Measurements from ENCODE around the gene DNM1. TPM values are rescaled to one million over a fixed set of nuclear protein-coding genes. Genes with fewer than 3 reads are reported as not detected.
A peak's percentile ranks its signal among the peaks of the same experiment; 100 is the strongest.

Gene DNM1
- total RNA-seq = 0.90 and 2.4 TPM in 2 replicates

DNA sequence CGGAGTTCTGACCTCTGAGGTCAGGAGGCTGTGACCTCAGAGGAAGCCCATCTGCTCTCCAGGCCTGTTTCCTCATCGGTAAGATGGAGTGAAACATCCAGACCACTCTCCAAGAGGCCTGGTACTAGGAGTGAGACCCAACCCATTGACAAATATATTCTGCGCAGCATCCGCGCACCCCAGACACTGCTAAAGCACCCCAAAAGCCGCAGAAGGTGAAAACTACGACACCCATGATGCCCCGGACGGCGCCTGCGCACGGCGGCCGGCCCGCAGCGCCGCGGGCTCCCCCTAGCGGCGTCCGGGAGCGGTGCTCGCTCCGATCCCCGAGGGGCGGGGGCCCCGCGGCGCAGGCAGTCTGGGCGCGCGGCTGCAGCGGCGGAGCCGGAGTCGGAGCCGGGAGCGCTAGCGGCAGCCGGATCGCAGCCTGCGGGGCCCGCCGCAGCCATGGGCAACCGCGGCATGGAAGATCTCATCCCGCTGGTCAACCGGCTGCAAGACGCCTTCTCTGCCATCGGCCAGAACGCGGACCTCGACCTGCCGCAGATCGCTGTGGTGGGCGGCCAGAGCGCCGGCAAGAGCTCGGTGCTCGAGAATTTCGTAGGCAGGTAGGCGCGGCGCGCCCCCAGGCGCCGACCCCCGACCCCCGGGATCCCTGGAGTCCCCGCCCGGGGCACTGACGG is at the start of gene DNM1:
Gene DNM1, plus strand, starts transcription at position 356 of the 683 bp plus-strand sequence. Its CDS starts 92 bp downstream, at position 448.
- H3K36me3 Mint-ChIP-seq (ENCODE audit: low read depth) = no peaks in the 10 kb centered on the region
- H3K4me1 Mint-ChIP-seq (ENCODE audit: low read depth) = peaks cover 15% of the 10 kb centered on the region
- intact Hi-C loops (cut with micrococcal nuclease) = no loop called here
- no peaks in the 10 kb centered on the region for H3K9me3 Mint-ChIP-seq
- H3K27ac Mint-ChIP-seq = peak within 1 kb of the TSS; percentile 68
- peak; percentile 74 for DNase-seq (ENCODE audit: low spot score)
- peaks cover 26% of the 10 kb centered on the region for H3K27me3 Mint-ChIP-seq (ENCODE audit: low read depth)
- peak within 1 kb of the TSS; percentile 76 for H3K4me3 Mint-ChIP-seq (ENCODE audit: low read depth)

DNA sequence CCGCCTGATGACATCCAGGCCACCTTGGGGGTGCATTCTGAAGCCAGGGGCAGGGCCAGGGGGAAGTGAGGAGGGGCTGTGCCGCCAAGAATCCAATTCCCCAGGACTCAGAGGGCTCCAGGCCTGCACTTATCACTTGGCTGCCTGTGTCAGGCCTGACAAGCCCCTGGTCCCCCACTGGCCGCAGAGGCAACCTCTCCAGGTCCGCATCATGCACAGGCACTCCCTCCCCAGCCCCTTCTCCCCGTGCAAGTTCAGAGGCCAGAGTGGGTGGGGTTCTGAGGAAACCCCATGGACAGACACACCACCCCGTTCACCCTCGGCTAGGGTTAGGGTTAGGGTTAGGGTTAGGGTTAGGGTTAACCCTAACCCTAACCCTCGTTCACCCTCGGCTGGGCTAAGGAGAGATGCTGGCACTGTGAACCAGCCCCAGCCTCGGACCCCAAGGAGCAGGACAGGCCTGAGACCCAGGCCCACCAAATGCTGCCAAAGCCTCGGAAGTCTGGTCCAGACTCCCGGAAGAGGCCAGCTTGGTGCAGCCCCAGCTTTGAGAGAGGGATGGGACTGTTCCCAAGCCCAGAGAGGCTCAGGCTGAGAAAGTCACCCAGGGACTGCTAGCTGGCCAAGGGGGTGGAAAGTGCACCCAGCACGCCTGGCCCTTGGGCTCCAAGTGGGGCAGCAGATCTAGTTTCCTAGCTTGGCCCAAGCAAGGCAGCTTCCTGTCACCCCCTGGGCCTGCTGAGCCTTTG is 49.1 kb upstream of the DNM1 start:
- Mint-ChIP-seq H3K27me3 (ENCODE audit: low read depth) (no peaks in the 10 kb centered on the region), H3K9me3 (no peaks in the 10 kb centered on the region), H3K4me1 (ENCODE audit: low read depth) (peaks cover 3% of the 10 kb centered on the region), H3K27ac (no peak overlapping the region), H3K36me3 (ENCODE audit: low read depth) (no peaks in the 10 kb centered on the region), H3K4me3 (ENCODE audit: low read depth) (no peak overlapping the region)
- DNase-seq (ENCODE audit: low spot score) = no peak
- intact Hi-C loops (cut with micrococcal nuclease) = no loop called here

GRCh38 chr9:128155736-128156500 is 47.3 kb upstream of the DNM1 start:
- H3K36me3 Mint-ChIP-seq (ENCODE audit: low read depth) = peaks cover 2% of the 10 kb centered on the region
- no peak overlapping the region for H3K27ac Mint-ChIP-seq
- peaks cover 7% of the 10 kb centered on the region for H3K4me1 Mint-ChIP-seq (ENCODE audit: low read depth)
- no peaks in the 10 kb centered on the region for H3K27me3 Mint-ChIP-seq (ENCODE audit: low read depth)
- H3K4me3 Mint-ChIP-seq (ENCODE audit: low read depth) = no peak overlapping the region
- no peaks in the 10 kb centered on the region for H3K9me3 Mint-ChIP-seq
- intact Hi-C loops (cut with micrococcal nuclease) = no loop called here
- no peak for DNase-seq (ENCODE audit: low spot score)

GRCh38 chr9:128159522-128159783 is 43.7 kb upstream of the DNM1 start:
- intact Hi-C loops (cut with micrococcal nuclease) = no loop called here
- Mint-ChIP-seq H3K27ac (peak overlapping the region; percentile 83), H3K4me3 (ENCODE audit: low read depth) (peak overlapping the region; percentile 73), H3K27me3 (ENCODE audit: low read depth) (no peaks in the 10 kb centered on the region), H3K4me1 (ENCODE audit: low read depth) (peaks cover 17% of the 10 kb centered on the region), H3K36me3 (ENCODE audit: low read depth) (peaks cover 24% of the 10 kb centered on the region), H3K9me3 (no peaks in the 10 kb centered on the region)
- peak; percentile 66 for DNase-seq (ENCODE audit: low spot score)

DNA sequence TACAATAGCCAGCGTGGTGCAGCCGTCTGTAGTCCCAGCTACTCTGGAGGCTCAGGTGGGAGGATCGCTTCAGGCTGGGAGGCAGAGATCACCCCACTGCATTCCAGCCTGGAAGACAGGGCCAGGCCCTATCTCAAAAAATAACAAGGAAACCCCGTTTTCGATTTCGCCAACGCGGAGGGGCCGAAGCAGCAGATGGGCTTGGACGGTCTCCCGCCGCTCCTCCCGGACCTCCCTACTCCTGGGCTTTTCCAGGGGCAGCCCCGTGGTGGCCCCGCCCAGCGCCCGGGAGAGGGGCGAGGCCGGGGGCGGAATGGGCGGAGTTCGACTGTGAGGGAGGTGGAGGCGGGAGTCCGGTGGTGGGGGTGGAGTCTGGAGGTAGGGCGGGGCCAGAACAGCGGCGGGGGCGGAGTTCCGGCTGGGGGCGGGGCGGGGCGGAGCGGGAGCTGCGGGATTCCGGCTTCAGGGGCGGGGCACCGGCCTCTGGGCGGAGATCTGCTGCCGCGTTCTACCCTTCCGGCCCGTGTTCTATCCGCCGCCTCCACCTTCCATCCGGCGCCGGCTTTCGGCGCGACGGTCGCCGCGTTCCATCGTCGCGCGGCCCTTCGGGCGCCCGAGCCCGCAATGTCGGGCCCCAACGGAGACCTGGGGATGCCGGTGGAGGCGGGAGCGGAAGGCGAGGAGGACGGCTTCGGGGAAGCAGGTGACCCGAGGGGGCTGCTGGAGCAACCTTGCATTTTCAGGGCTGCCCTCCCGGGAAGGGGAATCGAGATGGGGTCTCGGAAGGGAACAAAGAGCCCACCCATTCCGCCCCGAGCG is 43.2 kb upstream of the DNM1 start, which contains the start of gene BBLN:
Gene BBLN, plus strand, starts transcription at position 482 of the 819 bp plus-strand sequence. Its CDS starts 143 bp downstream, at position 625.
- Mint-ChIP-seq H3K4me1 (ENCODE audit: low read depth) (peaks cover 17% of the 10 kb centered on the region), H3K36me3 (ENCODE audit: low read depth) (peaks cover 26% of the 10 kb centered on the region), H3K9me3 (no peaks in the 10 kb centered on the region), H3K4me3 (ENCODE audit: low read depth) (peak within 1 kb of the TSS; percentile 81), H3K27me3 (ENCODE audit: low read depth) (no peaks in the 10 kb centered on the region), H3K27ac (peak within 1 kb of the TSS; percentile 83)
- intact Hi-C loops (cut with micrococcal nuclease) = loop anchor here (2.0 to 10.0 kb wide), 3 partner anchors 31 to 395 kb away; partner anchors contain the start of gene SPTAN1
- peak; percentile 90 for DNase-seq (ENCODE audit: low spot score)

DNA sequence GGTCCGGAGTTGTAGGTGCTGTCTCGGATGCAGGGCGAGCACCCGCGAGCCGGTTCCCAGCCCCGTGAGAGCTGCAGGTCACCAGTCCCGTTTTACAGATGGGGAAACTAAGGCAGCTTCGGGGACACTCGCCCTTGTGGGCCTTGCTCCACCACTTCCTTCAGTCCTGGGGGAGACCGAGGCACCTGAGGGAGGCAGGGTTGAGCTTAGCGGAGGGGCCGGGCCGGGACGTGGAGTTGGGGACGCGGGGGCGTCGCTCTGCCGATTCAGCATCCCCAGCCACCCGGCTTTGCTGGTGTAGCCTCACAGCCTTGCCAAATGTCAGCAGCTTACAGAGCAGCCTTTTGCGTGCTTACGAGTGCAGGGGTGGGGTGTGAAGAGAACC is 42.6 kb upstream of the DNM1 start:
- intact Hi-C loops (cut with micrococcal nuclease) = loop anchor here (2.0 to 10.0 kb wide), 3 partner anchors 32 to 394 kb away; partner anchors contain the start of gene SPTAN1
- no peaks in the 10 kb centered on the region for H3K27me3 Mint-ChIP-seq (ENCODE audit: low read depth)

DNA sequence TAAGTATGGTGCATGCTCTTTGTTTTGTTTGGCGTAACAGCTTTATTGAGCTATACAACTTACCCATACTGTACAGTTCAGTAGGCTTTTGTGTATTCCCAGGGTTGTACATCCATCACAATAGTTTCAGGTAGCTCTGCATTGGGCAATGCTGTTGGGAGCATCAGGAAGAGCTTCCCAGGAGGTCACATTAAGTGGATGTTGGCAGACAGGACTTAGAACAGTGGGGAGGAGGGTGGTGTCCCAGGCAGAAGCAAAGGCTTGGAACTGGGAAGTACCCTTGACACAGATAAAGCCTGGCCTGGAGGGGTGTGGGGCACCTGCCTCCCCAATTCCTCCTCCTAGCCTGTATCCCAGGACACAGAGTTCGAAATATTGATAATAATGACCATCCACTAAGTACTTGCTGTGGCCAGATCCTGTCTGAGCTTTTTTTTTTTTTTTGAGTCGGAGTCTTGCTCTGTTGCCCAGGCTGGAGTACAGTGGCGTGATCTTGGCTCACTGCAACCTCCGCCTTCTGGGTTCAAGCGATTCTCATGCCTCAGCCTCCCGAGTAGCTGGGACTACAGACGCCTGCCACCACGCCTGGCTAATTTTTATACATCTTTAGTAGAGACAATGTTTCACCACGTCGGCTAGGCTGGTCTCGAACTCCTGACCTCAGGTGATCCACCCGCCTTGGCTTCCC is 41.8 kb upstream of the DNM1 start:
- Mint-ChIP-seq H3K36me3 (ENCODE audit: low read depth) (peaks cover 33% of the 10 kb centered on the region), H3K27ac (peak overlapping the region; percentile 79), H3K9me3 (no peaks in the 10 kb centered on the region), H3K27me3 (ENCODE audit: low read depth) (no peaks in the 10 kb centered on the region), H3K4me1 (ENCODE audit: low read depth) (peaks cover 17% of the 10 kb centered on the region), H3K4me3 (ENCODE audit: low read depth) (peak overlapping the region; percentile 81)
- intact Hi-C loops (cut with micrococcal nuclease) = loop anchor here (2.0 to 10.0 kb wide), 3 partner anchors 33 to 393 kb away; partner anchors contain the start of gene SPTAN1
- no peak for DNase-seq (ENCODE audit: low spot score)

More for the DNA sequence above, 42.6 kb upstream of the DNM1 start:
- peaks cover 26% of the 10 kb centered on the region for H3K36me3 Mint-ChIP-seq (ENCODE audit: low read depth)
- peaks cover 17% of the 10 kb centered on the region for H3K4me1 Mint-ChIP-seq (ENCODE audit: low read depth)
- peak overlapping the region; percentile 79 for H3K27ac Mint-ChIP-seq
- H3K9me3 Mint-ChIP-seq = no peaks in the 10 kb centered on the region
- peak overlapping the region; percentile 81 for H3K4me3 Mint-ChIP-seq (ENCODE audit: low read depth)
- no peak for DNase-seq (ENCODE audit: low spot score)

DNA sequence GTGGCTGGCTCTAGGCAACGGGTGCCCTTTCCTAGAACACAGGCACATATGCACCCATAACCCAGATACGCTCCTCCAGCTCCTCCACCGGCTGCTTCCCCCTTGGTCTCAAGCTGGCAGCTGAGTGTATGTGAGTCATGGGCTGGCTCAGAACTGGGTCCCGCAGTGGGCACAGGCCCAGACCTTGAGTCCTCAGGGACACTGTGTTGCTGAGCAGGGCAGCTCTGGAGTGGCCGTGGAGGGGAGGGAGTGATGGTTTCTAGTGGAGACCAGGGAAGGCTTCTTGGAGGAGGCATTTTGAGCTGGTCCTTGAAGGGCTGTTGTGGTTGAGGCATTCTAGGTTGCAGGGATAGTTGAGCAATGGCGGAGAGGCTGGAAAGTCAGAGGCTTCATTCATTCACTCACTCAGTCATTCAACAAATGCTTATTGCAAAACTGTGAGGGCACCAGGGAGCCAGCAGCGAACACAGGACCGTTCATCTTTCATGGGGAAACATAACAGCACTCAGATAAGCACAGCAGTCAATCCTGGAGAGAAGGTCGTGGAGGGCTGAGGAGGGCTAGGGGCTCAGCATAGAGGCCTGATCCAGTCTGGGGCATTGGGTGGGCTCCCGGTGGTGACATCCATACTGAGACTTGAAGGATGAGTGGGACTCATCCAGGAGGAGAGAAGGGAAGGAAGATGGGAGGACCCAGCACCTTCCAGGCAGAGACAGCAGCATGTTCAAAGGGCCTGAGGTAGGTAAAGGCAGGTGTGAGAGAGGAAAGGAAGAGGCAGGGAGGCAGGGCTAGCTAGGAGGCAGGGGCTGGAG is 40.8 kb upstream of the DNM1 start:
- intact Hi-C loops (cut with micrococcal nuclease) = loop anchor here (10.0 kb wide), 1 partner anchor 392 kb away; the partner anchor contains the start of gene SPTAN1
- H3K36me3 Mint-ChIP-seq (ENCODE audit: low read depth) = peaks cover 40% of the 10 kb centered on the region
- H3K4me3 Mint-ChIP-seq (ENCODE audit: low read depth) = peak overlapping the region; percentile 32
- H3K27ac Mint-ChIP-seq = no peak overlapping the region
- H3K4me1 Mint-ChIP-seq (ENCODE audit: low read depth) = peaks cover 17% of the 10 kb centered on the region
- no peak for DNase-seq (ENCODE audit: low spot score)
- H3K27me3 Mint-ChIP-seq (ENCODE audit: low read depth) = no peaks in the 10 kb centered on the region
- H3K9me3 Mint-ChIP-seq = no peaks in the 10 kb centered on the region

- peaks cover 17% of the 10 kb centered on the region for H3K4me1 Mint-ChIP-seq (ENCODE audit: low read depth)
- DNase-seq (ENCODE audit: low spot score) = no peak
- intact Hi-C loops (cut with micrococcal nuclease) = loop anchor here (10.0 kb wide), 1 partner anchor 392 kb away; the partner anchor contains the start of gene SPTAN1
Measured at GRCh38 chr9:128163027-128163515, 40.1 kb upstream of the DNM1 start.

DNA sequence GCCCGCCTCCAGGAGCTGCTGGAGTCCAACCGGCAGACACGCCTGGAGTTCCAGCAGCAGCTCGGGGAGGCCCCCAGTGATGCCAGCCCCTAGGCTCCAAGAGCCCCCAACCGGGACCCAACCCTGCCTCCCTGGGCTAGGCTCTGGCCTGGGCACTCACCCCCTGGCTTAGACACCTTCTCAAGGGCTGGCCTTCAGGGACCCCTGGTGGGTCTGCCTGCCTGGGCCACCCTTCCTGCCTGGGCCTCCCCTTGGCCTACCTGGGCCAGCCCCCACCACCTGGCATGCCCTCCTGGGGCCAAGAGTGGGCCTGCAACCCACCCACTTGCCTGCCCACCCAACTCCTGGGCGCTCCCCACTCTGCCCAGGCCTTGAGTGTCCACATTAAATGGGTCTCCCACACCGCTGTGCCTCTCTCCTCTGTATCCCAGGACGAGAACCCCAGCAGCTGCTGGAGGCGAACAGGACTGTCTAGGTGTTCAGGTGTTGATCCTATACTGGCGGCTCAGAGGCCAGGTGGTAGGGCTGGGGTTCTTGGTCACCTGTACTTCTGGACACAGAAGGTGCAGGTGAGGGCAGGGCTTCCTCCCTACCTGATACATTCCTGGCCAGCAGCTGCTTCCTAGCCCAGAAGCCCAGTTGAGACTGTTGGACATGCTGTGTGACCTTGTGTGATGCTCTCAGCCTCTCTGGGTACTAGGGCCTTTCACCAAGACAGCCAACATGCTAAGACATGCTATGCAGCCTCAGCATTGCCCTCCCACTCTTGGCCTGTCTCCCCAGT is 39.5 kb upstream of the DNM1 start:
- Mint-ChIP-seq H3K36me3 (ENCODE audit: low read depth) (peaks cover 46% of the 10 kb centered on the region), H3K27ac (no peak overlapping the region), H3K4me3 (ENCODE audit: low read depth) (no peak overlapping the region), H3K4me1 (ENCODE audit: low read depth) (peaks cover 17% of the 10 kb centered on the region), H3K9me3 (no peaks in the 10 kb centered on the region), H3K27me3 (ENCODE audit: low read depth) (no peaks in the 10 kb centered on the region)
- DNase-seq (ENCODE audit: low spot score) = no peak
- intact Hi-C loops (cut with micrococcal nuclease) = loop anchor here (10.0 kb wide), 1 partner anchor 391 kb away; the partner anchor contains the start of gene SPTAN1

More at GRCh38 chr9:128163027-128163515, 40.1 kb upstream of the DNM1 start:
- Mint-ChIP-seq H3K9me3 (no peaks in the 10 kb centered on the region), H3K36me3 (ENCODE audit: low read depth) (peaks cover 43% of the 10 kb centered on the region), H3K27me3 (ENCODE audit: low read depth) (no peaks in the 10 kb centered on the region), H3K4me3 (ENCODE audit: low read depth) (no peak overlapping the region), H3K27ac (no peak overlapping the region)

Data from activated T-helper 2 cell treated with anti-CD3 and anti-CD28 coated beads, Interferon-gamma antibody, Interleukin-2, Interleukin-4, amounts not matched to agents 10 μg/mL and 5 μg/mL and 100 μg/mL, durations not matched to agents 14 hours and 24 hours and 36 hours (primary cell).